ENCODE measurements around the gene DGCR2.

DGCR2 gene

GRCh38 chr22:19126309-19127273, 4.4 kb upstream of the DGCR2 start:
- DNase-seq, result no peak

GRCh38 chr22:19125474-19126308, 3.5 kb upstream of the DGCR2 start:
- DNase-seq, result no peak

GRCh38 chr22:19125011-19125410, 2.8 kb upstream of the DGCR2 start:
- DNase-seq, result no peak

DNA sequence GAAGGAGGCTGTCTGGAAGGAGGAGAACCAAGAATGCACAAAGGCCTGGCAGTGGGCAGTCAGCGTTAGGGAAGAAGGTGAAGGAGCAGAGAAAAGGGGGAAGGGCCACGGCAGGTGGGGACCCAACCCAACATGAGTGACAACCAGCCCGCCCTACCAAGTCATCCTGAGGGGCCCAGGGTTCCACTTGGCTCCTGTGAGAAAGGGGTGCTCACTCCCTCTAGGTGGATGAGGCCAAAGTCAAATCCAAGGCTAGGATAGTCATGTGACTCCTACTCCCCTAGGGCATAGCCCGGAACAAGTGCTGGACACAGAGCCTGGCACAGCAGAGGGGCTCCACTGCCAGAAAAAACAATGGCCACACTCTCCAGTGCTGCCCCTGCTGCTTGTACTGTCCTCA, 2.2 kb upstream of the DGCR2 start:
- no peak for DNase-seq

- no peak for DNase-seq
Measured at GRCh38 chr22:19123936-19124335, 1.7 kb upstream of the DGCR2 start.

- DNase-seq, result peak; percentile 48 to 75 (median 58)
Measured at GRCh38 chr22:19122752-19123492, 710 bp upstream of the DGCR2 start.

DNA sequence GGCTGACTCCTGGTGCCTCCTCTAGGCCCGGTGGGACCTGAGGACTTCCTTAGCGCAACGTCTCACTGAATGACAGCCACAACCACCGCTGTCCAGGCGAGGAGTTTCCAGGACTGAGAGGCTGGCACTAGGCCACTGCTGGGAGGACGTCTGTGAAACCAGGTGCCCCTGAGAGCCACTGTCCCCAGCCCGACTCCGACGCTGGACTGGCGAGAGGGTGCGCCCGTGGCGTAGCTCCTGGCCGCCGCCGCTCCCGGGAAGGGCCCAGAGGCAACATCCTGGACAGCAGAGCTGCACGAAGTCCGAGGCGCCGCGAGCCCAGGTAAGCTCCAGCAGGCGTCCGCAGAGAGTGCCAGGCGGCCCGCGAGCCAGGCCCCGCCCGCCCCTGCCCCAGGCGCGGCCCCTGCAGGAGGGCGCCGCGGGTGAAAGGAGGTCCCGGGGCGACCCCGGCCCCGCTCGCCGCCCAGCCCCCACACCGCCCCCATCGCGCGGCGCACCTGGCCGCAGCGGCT, 525 bp downstream of the DGCR2 start:
- peak; percentile 53 to 74 (median 59) for DNase-seq

DNA sequence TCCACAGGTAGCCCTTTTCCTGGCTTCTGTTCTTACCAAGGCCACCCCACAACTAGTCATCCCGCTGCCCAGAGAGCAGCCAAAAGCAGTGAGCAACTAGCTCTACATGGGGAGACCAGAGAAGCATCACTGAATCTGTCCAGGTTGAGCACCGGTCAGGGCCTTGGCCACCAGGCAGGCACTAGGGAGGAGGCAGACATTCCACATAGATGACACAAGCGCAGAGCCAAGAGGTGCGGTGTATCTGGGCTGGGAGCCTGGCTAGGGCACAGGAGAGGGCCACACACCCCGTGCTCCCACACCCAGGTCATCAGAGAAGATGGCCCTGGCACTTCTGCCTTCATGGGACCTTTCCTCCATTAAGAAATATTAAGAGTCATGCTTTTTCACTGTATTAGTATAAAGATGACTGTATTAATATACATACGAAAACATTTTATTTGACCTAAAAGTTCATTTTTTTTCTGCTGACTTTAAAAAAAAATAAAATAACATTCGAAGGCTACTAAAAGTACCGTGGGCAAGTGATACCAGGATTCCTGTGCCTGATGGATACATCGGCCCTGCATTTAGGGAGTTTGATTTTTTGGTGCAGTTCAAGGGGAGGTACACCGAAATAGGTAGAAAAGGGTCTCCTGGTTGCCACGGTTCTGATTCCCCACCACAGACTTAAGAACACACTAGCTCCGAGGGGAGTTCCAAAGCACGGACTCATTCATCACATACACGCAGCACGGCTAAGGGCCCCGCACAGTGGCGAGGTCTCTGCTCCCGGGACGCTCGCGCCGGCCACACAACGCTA, 1.2 kb downstream of the DGCR2 start:
- peak in 2 of 4 experiments; percentile 17 to 23 for DNase-seq

DNA sequence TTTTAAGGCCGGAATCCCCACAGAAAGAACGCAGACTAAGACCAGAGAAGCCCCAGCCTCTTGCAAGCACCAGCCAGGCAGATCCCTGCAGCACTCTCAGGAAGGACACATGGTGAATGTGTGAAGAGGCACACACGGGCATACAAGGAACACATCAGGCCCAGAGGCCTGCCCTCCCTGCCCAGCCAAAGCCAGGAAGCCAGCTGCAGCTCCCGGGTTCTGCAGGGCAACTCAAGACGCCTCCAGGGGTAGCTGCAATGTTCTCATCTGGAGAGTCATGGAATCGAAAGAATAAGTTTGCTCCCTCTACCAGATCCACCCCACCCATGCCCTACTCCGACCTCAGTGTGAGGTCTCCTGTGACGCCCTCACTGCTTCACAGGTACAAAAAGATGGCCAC, 2.3 kb downstream of the DGCR2 start:
- no peak for DNase-seq

GRCh38 chr22:19118329-19118880, 3.8 kb downstream of the DGCR2 start:
- DNase-seq, result no peak

DNA sequence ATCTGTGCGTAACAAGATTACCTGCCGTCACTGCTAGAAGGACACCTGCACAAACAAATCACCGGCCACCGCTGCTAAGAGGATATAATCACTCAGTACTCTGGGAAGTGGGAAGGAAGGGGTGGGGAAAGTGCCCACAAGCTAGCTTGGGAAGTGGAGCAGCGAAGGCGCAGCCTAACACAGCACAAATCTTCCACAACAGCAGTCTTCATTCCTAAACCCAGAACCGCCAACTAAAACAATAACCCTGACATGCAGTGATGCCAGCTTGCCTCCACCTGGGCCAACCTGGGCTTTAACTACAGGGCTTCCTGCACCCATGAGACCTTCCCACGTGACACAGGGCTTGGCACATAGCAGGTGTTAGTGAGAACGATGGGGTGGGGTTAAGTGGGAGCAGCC, 5.1 kb downstream of the DGCR2 start:
- DNase-seq, result no peak

DNA sequence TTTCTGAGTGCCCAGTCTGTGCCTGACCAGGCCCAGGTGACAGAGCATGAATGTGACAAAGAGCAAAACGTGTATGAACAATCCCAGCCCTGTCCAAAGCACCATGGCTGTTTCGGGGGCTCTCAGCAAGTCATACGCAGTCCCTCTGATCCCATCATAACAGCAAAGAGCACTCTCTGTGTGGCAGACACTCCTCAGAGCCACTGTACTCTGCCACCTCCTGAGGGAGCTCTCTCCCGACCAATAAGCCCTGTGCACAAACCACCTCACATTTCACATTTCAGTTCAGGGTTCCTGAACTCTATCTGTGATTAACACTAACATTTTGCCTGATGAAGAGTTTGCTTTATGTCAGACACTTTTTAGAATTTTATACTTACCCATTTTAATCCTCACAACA, 6.6 kb downstream of the DGCR2 start:
- DNase-seq, result peak in 1 of 4 experiments; percentile 14

DNA sequence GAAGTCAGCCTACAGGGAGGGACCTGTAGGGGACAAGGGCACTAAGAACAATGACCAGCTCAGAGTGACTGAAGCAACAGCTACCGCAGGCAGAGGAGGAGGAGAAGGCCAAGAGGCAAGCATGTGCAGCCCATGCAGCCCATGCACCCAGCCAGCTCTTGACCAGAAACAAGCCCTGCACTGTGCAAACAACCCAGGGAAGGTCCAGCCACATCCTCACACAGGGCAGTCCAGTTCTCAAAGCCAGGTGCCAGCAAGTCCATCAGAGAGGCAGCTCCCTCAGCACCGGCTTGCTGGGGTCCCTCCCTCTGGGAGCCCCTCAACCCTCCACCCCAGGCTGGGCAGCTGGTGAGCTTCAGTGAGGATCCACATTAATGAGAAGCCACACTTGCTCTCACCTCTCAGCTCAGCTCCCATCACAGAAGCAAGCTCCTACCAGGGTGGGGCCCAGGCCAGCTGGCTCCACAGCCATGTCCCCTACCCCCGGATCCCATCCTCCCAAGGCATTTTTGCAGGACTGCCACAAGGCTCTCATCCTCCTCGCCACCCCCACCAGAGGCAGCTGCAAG, 7.1 kb downstream of the DGCR2 start:
- DNase-seq, result no peak

DNA sequence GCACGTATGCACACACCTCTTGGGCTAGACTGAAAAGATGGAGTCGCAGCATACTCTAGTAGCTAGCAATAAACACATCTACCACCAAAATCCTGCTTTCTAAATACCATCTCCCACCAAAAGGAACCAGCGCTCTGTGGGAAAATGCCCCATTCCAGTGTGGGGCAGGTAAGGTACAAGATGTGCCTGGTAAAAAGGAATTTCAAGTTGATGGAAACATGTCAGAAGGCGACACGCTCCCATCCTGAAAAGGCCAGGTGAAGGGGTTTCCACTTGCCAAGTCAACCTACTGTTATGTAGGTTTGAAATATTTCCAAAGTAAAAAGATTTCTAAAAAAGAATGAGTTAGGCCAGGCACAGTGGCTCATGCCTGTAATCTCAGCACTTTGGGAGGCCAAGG, 8.8 kb downstream of the DGCR2 start:
- DNase-seq, result no peak

GRCh38 chr22:19111584-19111983, 10.6 kb downstream of the DGCR2 start:
- no peak for DNase-seq

- no peak for DNase-seq
Measured at GRCh38 chr22:19111140-19111539, 11.1 kb downstream of the DGCR2 start.

DNA sequence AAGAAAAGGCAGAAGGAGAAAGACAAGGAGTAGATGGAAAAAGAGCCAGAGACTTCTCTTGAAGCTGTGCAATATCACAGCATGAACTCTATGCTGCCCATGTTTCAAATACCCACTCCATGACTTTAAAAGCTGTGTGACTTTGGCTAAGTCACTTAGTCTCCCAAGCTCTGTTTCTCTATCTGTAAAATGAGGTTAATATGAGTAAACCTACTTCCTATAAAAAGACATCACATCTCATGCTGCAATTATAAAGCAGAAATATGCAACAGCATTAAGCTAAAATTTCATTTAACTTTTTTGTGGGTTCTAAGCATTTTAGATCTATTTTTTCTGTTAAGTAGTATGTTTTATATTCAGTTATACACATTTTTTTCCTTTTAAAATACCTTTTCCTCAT, 11.6 kb downstream of the DGCR2 start:
- DNase-seq, result peak in 3 of 4 experiments; percentile 12 to 42 (median 42)

GRCh38 chr22:19110064-19110458, 12.2 kb downstream of the DGCR2 start:
- no peak for DNase-seq

- DNase-seq, result peak; percentile 73 to 88 (median 82)
Measured at GRCh38 chr22:19109198-19110063, 12.8 kb downstream of the DGCR2 start.

- no peak for DNase-seq
Measured at GRCh38 chr22:19108807-19109197, 13.4 kb downstream of the DGCR2 start.

Measured in suppressor macrophage (primary cell).